ENCODE measurements around the gene LCLAT1.

- TF ChIP-seq CTCF (IDR thresholded peaks at IDR 0.05) = no peak
- TF ChIP-seq POLR2A (IDR thresholded peaks at IDR 0.05) = no peak
- TF ChIP-seq EP300 (IDR thresholded peaks at IDR 0.05) = no peak
Measured at GRCh38 chr2:30511122-30512083, 64.4 kb downstream of the LCLAT1 start.

Data from upper lobe of left lung (tissue), 4 donors.